ENCODE measurements around the gene LYPD6B. TPM values are rescaled to one million over a fixed set of nuclear protein-coding genes. Genes with fewer than 3 reads are reported as not detected.

The LYPD6B gene
- total and polyA plus RNA-seq, 7 donors = not detected

GRCh38 chr2:149101818-149102217, 63.3 kb downstream of the LYPD6B start:
- no peak overlapping the region for H3K27ac ChIP-seq
- no peaks in the 10 kb centered on the region for H3K9me3 ChIP-seq
- 87 to 92% (median 89%) methylated on average over 2 of the region's 2 CpGs for WGBS, 3 donors
- no peak overlapping the region for H3K4me3 ChIP-seq
- DNase-seq = no peak
- H3K27me3 ChIP-seq (ENCODE audit: insufficient read depth in 3 of 3, low read length in 2 of 3) = no peaks in the 10 kb centered on the region
- TF ChIP-seq CTCF (IDR thresholded peaks at IDR 0.05) = no peak
- no peak for ATAC-seq
- no peaks in the 10 kb centered on the region for H3K36me3 ChIP-seq (ENCODE audit: insufficient read depth in 1 of 2, low read depth in 1 of 2)
- no peaks in the 10 kb centered on the region for H3K4me1 ChIP-seq
- intact Hi-C loops (cut with DNase I) = no loop called here

GRCh38 chr2:149103081-149103620, 64.7 kb downstream of the LYPD6B start:
- ATAC-seq (no peak), DNase-seq (no peak)
- no peaks in the 10 kb centered on the region for H3K36me3 ChIP-seq (ENCODE audit: insufficient read depth in 1 of 2, low read depth in 1 of 2)
- no peak overlapping the region for H3K4me3 ChIP-seq
- H3K4me1 ChIP-seq = no peaks in the 10 kb centered on the region
- no peaks in the 10 kb centered on the region for H3K9me3 ChIP-seq
- intact Hi-C loops (cut with DNase I) = no loop called here
- no peak overlapping the region for H3K27ac ChIP-seq
- no peaks in the 10 kb centered on the region for H3K27me3 ChIP-seq (ENCODE audit: insufficient read depth in 3 of 3, low read length in 2 of 3)
- WGBS, 3 donors = 35 to 51% (median 35%) methylated on average over 3 of the region's 3 CpGs
- TF ChIP-seq CTCF (IDR thresholded peaks at IDR 0.05) = no peak

- intact Hi-C loops (cut with DNase I) = no loop called here
- 45 to 97% (median 93%) methylated on average over 1 of the region's 1 CpG for WGBS, 3 donors
- ATAC-seq = no peak
- H3K4me3 ChIP-seq = no peak overlapping the region
- H3K36me3 ChIP-seq (ENCODE audit: insufficient read depth in 1 of 2, low read depth in 1 of 2) = no peaks in the 10 kb centered on the region
- TF ChIP-seq CTCF (IDR thresholded peaks at IDR 0.05) = no peak
- no peaks in the 10 kb centered on the region for H3K9me3 ChIP-seq
- no peaks in the 10 kb centered on the region for H3K27me3 ChIP-seq (ENCODE audit: insufficient read depth in 3 of 3, low read length in 2 of 3)
- H3K27ac ChIP-seq = no peak overlapping the region
- no peaks in the 10 kb centered on the region for H3K4me1 ChIP-seq
- DNase-seq = no peak
Measured at GRCh38 chr2:149104221-149104620, 65.7 kb downstream of the LYPD6B start.

DNA sequence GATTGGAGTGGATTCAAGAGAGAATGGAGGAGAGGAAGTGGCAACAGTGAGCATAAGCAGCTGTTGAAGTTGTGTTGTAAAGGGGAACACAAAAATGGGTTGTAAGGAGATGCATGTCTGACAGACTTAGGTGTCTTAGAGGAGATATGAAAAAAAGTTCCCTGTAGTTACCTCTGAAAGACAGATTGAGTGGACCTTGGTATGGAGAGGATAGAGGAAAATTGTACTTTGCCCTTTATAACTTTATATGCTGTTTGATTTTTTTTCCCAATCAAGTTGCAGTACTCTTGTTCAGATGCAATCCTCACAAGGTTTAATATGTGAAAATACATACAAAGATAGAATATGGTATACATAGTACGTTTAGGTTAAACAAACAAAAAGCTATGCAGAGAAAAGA, 73.6 kb downstream of the LYPD6B start:
- no peak overlapping the region for H3K27ac ChIP-seq
- TF ChIP-seq CTCF (IDR thresholded peaks at IDR 0.05) = no peak

DNA sequence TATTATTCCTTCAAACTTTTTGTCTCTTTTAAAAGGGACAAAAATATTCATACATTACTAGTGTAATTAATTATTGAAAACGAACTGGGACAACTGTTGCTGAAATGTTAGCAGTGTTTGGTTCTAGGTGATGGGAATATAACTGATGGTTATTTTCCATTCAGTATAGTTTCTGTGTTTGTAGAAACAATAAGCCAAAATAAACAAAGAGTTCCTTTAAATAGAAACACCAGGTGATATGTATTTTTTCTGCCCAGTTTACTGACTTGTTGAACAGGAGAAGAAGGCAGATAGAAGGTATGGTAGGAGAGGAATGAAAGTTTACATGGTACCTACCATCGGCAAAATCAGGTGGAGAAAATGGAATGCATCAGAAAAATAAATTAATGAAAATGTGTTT, 74.2 kb downstream of the LYPD6B start:
- DNase-seq (no peak), ATAC-seq (no peak)
- no peak for TF ChIP-seq CTCF (IDR thresholded peaks at IDR 0.05)
- Histone ChIP-seq H3K27me3 (ENCODE audit: insufficient read depth in 3 of 3, low read length in 2 of 3) (no peaks in the 10 kb centered on the region), H3K36me3 (ENCODE audit: insufficient read depth in 1 of 2, low read depth in 1 of 2) (no peaks in the 10 kb centered on the region), H3K4me1 (no peaks in the 10 kb centered on the region), H3K9me3 (no peaks in the 10 kb centered on the region), H3K4me3 (no peak overlapping the region), H3K27ac (no peak overlapping the region)
- intact Hi-C loops (cut with DNase I) = no loop called here
- WGBS, 3 donors = 89 to 94% (median 89%) methylated on average over 2 of the region's 2 CpGs

More for the DNA sequence above, 73.6 kb downstream of the LYPD6B start:
- Histone ChIP-seq H3K4me1 (no peaks in the 10 kb centered on the region), H3K36me3 (ENCODE audit: insufficient read depth in 1 of 2, low read depth in 1 of 2) (no peaks in the 10 kb centered on the region), H3K27me3 (ENCODE audit: insufficient read depth in 3 of 3, low read length in 2 of 3) (no peaks in the 10 kb centered on the region), H3K4me3 (no peak overlapping the region), H3K9me3 (no peaks in the 10 kb centered on the region)
- WGBS, 3 donors = 76 to 84% (median 81%) methylated on average over 1 of the region's 1 CpG
- intact Hi-C loops (cut with DNase I) = no loop called here
- DNase-seq = no peak
- ATAC-seq = no peak
